GM12873 (cell line): Measurements from ENCODE around the gene LEFTY2.

ENCODE experiments used
- TF ChIP-seq, protein P1 (sequence below): IDR thresholded peaks from 2 replicates; pipeline ENCODE4 v1.5.1; 2012; ENCODE audit warnings: low read depth, mild to moderate bottlenecking, moderate library complexity, low read length, control low read depth; ENCODE audit not compliant: insufficient read depth; ENCODE audit errors: missing control alignments

Gene LEFTY2

DNA sequence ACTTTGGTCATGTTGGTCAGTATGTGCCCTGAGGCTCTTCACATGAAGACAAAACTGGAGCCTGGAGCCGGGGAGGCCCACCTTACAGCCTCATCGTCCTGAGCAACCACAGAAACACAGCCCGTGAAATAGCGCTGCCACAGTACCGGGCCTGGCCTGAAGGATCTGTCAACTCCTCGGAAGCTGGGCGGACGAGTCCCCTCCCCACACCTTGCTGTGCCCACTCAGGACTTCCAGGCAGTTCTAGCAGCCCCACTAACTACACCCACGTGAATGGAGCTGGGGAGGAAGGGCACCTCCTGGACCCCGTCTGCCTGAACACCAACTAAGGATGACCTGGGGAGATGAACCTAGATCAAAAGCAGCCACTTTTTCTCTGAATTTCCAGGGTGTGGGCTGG is 33.4 kb upstream of the LEFTY2 start:
- TF ChIP-seq, protein P1, sequence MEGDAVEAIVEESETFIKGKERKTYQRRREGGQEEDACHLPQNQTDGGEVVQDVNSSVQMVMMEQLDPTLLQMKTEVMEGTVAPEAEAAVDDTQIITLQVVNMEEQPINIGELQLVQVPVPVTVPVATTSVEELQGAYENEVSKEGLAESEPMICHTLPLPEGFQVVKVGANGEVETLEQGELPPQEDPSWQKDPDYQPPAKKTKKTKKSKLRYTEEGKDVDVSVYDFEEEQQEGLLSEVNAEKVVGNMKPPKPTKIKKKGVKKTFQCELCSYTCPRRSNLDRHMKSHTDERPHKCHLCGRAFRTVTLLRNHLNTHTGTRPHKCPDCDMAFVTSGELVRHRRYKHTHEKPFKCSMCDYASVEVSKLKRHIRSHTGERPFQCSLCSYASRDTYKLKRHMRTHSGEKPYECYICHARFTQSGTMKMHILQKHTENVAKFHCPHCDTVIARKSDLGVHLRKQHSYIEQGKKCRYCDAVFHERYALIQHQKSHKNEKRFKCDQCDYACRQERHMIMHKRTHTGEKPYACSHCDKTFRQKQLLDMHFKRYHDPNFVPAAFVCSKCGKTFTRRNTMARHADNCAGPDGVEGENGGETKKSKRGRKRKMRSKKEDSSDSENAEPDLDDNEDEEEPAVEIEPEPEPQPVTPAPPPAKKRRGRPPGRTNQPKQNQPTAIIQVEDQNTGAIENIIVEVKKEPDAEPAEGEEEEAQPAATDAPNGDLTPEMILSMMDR: no peak

DNA sequence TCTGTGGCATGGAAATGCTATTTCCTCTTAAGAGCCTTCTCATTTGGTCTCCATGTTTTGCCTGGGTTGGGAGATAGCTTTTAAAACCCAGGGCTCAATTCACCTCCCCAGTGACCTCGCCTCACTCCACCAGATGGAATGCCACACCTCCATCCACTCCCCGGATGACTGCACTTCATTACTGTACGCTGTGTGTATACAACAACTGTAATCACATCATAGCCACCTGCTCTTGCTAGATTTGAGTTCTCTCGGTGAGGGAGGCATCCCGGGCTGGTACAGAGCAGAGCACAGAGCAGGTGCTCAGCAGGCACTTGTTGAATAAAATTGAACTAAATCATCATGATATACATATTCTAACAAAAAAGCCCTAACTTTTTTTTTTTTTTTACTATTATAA is 32.1 kb upstream of the LEFTY2 start:
- TF ChIP-seq, protein P1: no peak

DNA sequence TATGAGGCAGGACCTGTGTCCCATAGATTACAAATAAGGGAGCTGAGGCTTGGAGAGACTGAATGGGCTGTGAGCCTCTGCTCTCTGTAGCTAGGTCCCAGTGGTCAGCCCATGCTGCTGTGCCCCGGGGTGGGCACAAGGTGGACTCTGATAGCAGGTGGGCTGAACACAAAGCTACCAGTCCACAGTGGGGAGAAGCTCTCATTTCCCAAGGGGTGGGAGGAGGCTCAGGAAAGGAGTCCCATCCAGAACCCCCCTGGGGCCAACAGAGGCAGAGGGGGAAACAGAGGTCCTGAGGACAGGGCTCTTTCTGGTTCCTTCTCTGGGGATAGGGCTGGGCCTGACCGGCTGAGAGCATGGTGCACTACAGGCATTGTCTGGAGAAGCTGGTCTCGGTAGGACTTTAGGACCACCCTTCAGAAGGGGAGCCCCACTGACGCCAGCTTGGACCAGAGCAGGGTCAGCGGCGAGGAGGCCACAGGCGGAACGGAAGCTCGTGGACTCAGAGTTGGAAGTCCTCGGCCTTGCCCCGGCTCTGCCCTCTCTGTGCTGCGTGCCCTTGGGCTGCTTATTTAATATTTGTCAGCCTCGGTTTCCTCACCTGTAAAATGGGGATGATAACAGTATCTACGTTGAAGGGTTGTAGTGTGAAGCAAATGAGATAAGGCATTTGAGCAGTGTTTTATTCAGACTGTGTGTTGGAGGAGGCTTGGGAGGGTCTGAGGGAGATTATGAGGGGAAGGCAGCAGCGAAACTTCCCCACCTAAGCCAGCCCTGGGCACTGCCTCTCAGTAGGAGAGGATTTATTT is 31.5 kb upstream of the LEFTY2 start:
- TF ChIP-seq, protein P1: no peak

- TF ChIP-seq, protein P1: no peak
Measured at GRCh38 chr1:225965231-225965630, 24.2 kb upstream of the LEFTY2 start.

GRCh38 chr1:225963735-225964530 is 22.9 kb upstream of the LEFTY2 start:
- TF ChIP-seq, protein P1: no peak

- TF ChIP-seq, protein P1: peak; percentile 94
Measured at GRCh38 chr1:225962440-225962975, 21.5 kb upstream of the LEFTY2 start.
